H1 (cell line): Measurements from ENCODE around the gene LEO1. TPM values are rescaled to one million over a fixed set of nuclear protein-coding genes. Genes with fewer than 3 reads are reported as not detected.

ENCODE experiments used
- CTCF ChIA-PET: fragments of 300-600 bp; sonication (Branson Sonifier 250); formaldehyde crosslinking; loops from one replicate; lab custom pipeline; 2021; ENCODE audit not compliant: partially characterized antibody; lab: Charles Lee
- POLR2A ChIA-PET: fragments of 300-600 bp; sonication (Branson Sonifier 250); formaldehyde crosslinking; loops from one replicate; lab custom pipeline; 2021; ENCODE audit warnings: inconsistent platforms; ENCODE audit not compliant: partially characterized antibody; lab: Charles Lee
- DNase-seq, 2 experiments: peaks; one replicate each; pipeline versions ENCODE4 v3.0.0 to v3.0.0-alpha.2; 2010 to 2022; ENCODE audit warnings: low spot score in 2 of 2, low read depth in 1 of 2, mixed read lengths in 1 of 2
- FAIRE-seq: peaks from 2 replicates; lab custom pipeline; 2011; peaks lifted over from hg19 to GRCh38; lab: Jason Lieb, UNC
- H2AFZ ChIP-seq: 2 replicates; pipeline ENCODE4 v1.8.1; 2012; ENCODE audit warnings: low read length, inconsistent platforms
- H2AK5ac ChIP-seq: 2 replicates; pipeline ENCODE4 v1.6.1; 2013; ENCODE audit warnings: low read depth, low read length
- H2BK120ac ChIP-seq: replicated peaks from 2 replicates; pipeline ENCODE3; 2013; ENCODE audit warnings: low read depth, low read length, inconsistent platforms
- H2BK12ac ChIP-seq: 2 replicates; pipeline ENCODE4 v1.6.1; 2013; ENCODE audit warnings: low read depth, low read length
- H2BK15ac ChIP-seq: 2 replicates; pipeline ENCODE4 v1.6.1; 2013; ENCODE audit warnings: low read length
- H2BK20ac ChIP-seq: 2 replicates; pipeline ENCODE4 v1.6.1; 2013; ENCODE audit warnings: low read length
- H2BK5ac ChIP-seq: 2 replicates; pipeline ENCODE4 v1.6.1; 2013; ENCODE audit warnings: low read depth, low read length
- H3K14ac ChIP-seq: 2 replicates; pipeline ENCODE4 v1.6.1; 2013; ENCODE audit warnings: inconsistent platforms; ENCODE audit not compliant: insufficient read length
- H3K18ac ChIP-seq: 2 replicates; pipeline ENCODE4 v1.6.1; 2013; ENCODE audit warnings: low read length; ENCODE audit errors: extremely low read depth
- H3K23ac ChIP-seq: 2 replicates; pipeline ENCODE4 v1.6.1; 2013; ENCODE audit warnings: inconsistent platforms; ENCODE audit not compliant: insufficient read length
- H3K23me2 ChIP-seq: 2 replicates; pipeline ENCODE4 v1.6.1; 2013; ENCODE audit warnings: low read depth, low read length
- H3K27ac ChIP-seq: 2 replicates; pipeline ENCODE4 v1.6.1; 2011; ENCODE audit warnings: low read depth, low read length, inconsistent platforms
- H3K27me3 ChIP-seq, 4 experiments: replicated peaks in 1 of 4; 1 replicate in 1 of 4; 2 replicates in 3 of 4; pipeline versions ENCODE4 v1.6.1 to v1.8.1; 2011 to 2013; ENCODE audit warnings: low read length in 3 of 4, mild to moderate bottlenecking in 3 of 4, inconsistent platforms in 2 of 4, mixed read lengths in 2 of 4, moderate library complexity in 1 of 4; ENCODE audit not compliant: control insufficient read depth in 3 of 4, insufficient read depth in 3 of 4; ENCODE audit errors: extremely low read depth in 1 of 4
- H3K36me3 ChIP-seq, 4 experiments: 2 replicates each; pipeline versions ENCODE4 v1.6.1 to v1.8.1; 2011 to 2013; ENCODE audit warnings: mild to moderate bottlenecking in 4 of 4, low read length in 3 of 4, moderate library complexity in 2 of 4, control low read depth in 1 of 4, inconsistent platforms in 1 of 4; ENCODE audit not compliant: insufficient read depth in 4 of 4, control insufficient read depth in 2 of 4
- H3K4ac ChIP-seq: replicated peaks from 2 replicates; pipeline ENCODE3; 2013; ENCODE audit warnings: low read length, low read depth, mixed read lengths, inconsistent platforms; ENCODE audit not compliant: insufficient read length
- H3K4me1 ChIP-seq, 4 experiments: replicated peaks in 1 of 4; 1 replicate in 1 of 4; 2 replicates in 3 of 4; pipeline versions ENCODE4 v1.6.1 to v1.8.1; 2011 to 2013; ENCODE audit warnings: low read length in 3 of 4, inconsistent platforms in 2 of 4, mixed read lengths in 1 of 4; ENCODE audit not compliant: insufficient read depth in 4 of 4, control insufficient read depth in 3 of 4
- H3K4me2 ChIP-seq, 2 experiments: 2 replicates each; pipeline versions ENCODE4 v1.6.1 to v1.8.1; 2011 to 2013; ENCODE audit warnings: low read depth in 2 of 2, low read length in 2 of 2, control low read depth in 1 of 2, inconsistent platforms in 1 of 2, mild to moderate bottlenecking in 1 of 2; ENCODE audit not compliant: insufficient read depth in 1 of 2
- H3K4me3 ChIP-seq, 4 experiments: fragments of 200-600, 300-600 bp in 1 of 4; sonication (generic), shearing (Covaris generic), sonication (Bioruptor Twin) in 1 of 4; 2 replicates each; pipeline versions ENCODE4 v1.5.1 to v1.8.1; 2011 to 2016; ENCODE audit warnings: low read length in 4 of 4, low read depth in 3 of 4, control low read depth in 2 of 4, inconsistent platforms in 2 of 4, mild to moderate bottlenecking in 2 of 4, mixed read lengths in 1 of 4, moderate library complexity in 1 of 4; ENCODE audit not compliant: insufficient read depth in 2 of 4; ENCODE audit errors: extremely low read depth in 1 of 4
- H3K56ac ChIP-seq: replicated peaks from 2 replicates; pipeline ENCODE3; 2013; ENCODE audit warnings: low read depth, mild to moderate bottlenecking, mixed read lengths, low read length, inconsistent platforms; ENCODE audit not compliant: insufficient read length
- H3K79me1 ChIP-seq: 2 replicates; pipeline ENCODE4 v1.6.1; 2013; ENCODE audit warnings: low read depth, low read length, control low read depth
- H3K79me2 ChIP-seq, 2 experiments: 2 replicates each; pipeline versions ENCODE4 v1.6.1 to v1.8.1; 2012 to 2013; ENCODE audit warnings: low read length in 2 of 2, mild to moderate bottlenecking in 2 of 2, inconsistent platforms in 1 of 2; ENCODE audit not compliant: insufficient read depth in 2 of 2, control insufficient read depth in 1 of 2
- H3K9ac ChIP-seq, 4 experiments: replicated peaks in 1 of 4; 1 replicate in 1 of 4; 2 replicates in 3 of 4; pipeline versions ENCODE4 v1.6.1 to v1.8.1; 2011 to 2013; ENCODE audit warnings: low read depth in 3 of 4, low read length in 3 of 4, control low read depth in 2 of 4, mild to moderate bottlenecking in 2 of 4, moderate library complexity in 2 of 4, inconsistent platforms in 1 of 4; ENCODE audit errors: extremely low read depth in 1 of 4
- H3K9me3 ChIP-seq, 2 experiments: 2 replicates each; pipeline versions ENCODE4 v1.6.1 to v1.8.1; 2012 to 2013; ENCODE audit warnings: mild to moderate bottlenecking in 2 of 2, moderate library complexity in 2 of 2, control low read depth in 1 of 2, inconsistent platforms in 1 of 2, low read depth in 1 of 2, low read length in 1 of 2, mixed read lengths in 1 of 2; ENCODE audit not compliant: insufficient read depth in 2 of 2
- H4K20me1 ChIP-seq, 2 experiments: replicated peaks in 1 of 2; 2 replicates each; pipeline versions ENCODE3 to v1.8.1; 2011 to 2013; ENCODE audit warnings: inconsistent platforms in 2 of 2, low read length in 2 of 2, mild to moderate bottlenecking in 1 of 2; ENCODE audit not compliant: insufficient read depth in 2 of 2, control insufficient read depth in 1 of 2
- H4K5ac ChIP-seq: 2 replicates; pipeline ENCODE4 v1.6.1; 2013; ENCODE audit warnings: low read length, low read depth, mixed read lengths, inconsistent platforms; ENCODE audit not compliant: insufficient read length
- H4K8ac ChIP-seq: 2 replicates; pipeline ENCODE4 v1.8.0; 2013; ENCODE audit warnings: mild to moderate bottlenecking, moderate library complexity, low read length, inconsistent platforms; ENCODE audit not compliant: insufficient read depth; ENCODE audit errors: extremely low read depth
- H4K91ac ChIP-seq: replicated peaks from 2 replicates; pipeline ENCODE3; 2013; ENCODE audit warnings: low read length, mixed read lengths, inconsistent platforms; ENCODE audit not compliant: insufficient read length
- ASH2L ChIP-seq: fragments of 200-600, 300-600 bp; sonication (generic); IDR thresholded peaks from one replicate; pipeline ENCODE4 v1.7.1; 2017; ENCODE audit warnings: low read length
- EP300 ChIP-seq, 2 experiments: IDR thresholded peaks; 1 replicate in 1 of 2; 2 replicates in 1 of 2; pipeline ENCODE4 v1.6.1; 2011 to 2012; ENCODE audit warnings: low read depth in 2 of 2, low read length in 2 of 2, mild to moderate bottlenecking in 2 of 2, borderline replicate concordance in 1 of 2, inconsistent platforms in 1 of 2, moderate library complexity in 1 of 2
- FOSL1 ChIP-seq: IDR thresholded peaks from 2 replicates; pipeline ENCODE4 v1.6.1; 2011; ENCODE audit warnings: mild to moderate bottlenecking, low read depth, low read length, moderate library complexity; ENCODE audit not compliant: insufficient read depth
- JUN ChIP-seq: IDR thresholded peaks from 2 replicates; pipeline ENCODE4 v1.6.1; 2011; ENCODE audit warnings: low read depth, mild to moderate bottlenecking, improper control_type of control experiment, low read length
- KDM5A ChIP-seq: fragments of 200-600 bp; IDR thresholded peaks from 2 replicates; pipeline ENCODE4 v1.7.1; 2012; ENCODE audit warnings: mild to moderate bottlenecking, low read length, inconsistent platforms, mixed read lengths
- PHF8 ChIP-seq: fragments of 200-600 bp; sonication (generic); conservative IDR thresholded peaks from 2 replicates; pipeline ENCODE4 v1.7.1; 2012; ENCODE audit warnings: low read depth, mild to moderate bottlenecking, inconsistent platforms, low read length, moderate library complexity
- RBBP5 ChIP-seq: IDR thresholded peaks from 2 replicates; pipeline ENCODE4 v1.7.1; 2012; ENCODE audit warnings: low read depth, mild to moderate bottlenecking, inconsistent platforms, low read length, moderate library complexity, borderline replicate concordance
- RNF2 ChIP-seq: fragments of 200-900, 300-1000 bp; sonication (generic); IDR thresholded peaks from 2 replicates; pipeline ENCODE4 v1.7.1; 2016; ENCODE audit warnings: borderline replicate concordance, low read depth, mild to moderate bottlenecking, antibody characterized with exemption, low read length; ENCODE audit not compliant: poor library complexity, severe bottlenecking; ENCODE audit errors: missing control alignments
- RXRA ChIP-seq: IDR thresholded peaks from 2 replicates; pipeline ENCODE4 v1.6.1; 2011; ENCODE audit warnings: low read depth, mild to moderate bottlenecking, low read length, moderate library complexity; ENCODE audit not compliant: insufficient read depth
- SIRT6 ChIP-seq: IDR thresholded peaks from one replicate; pipeline ENCODE4 v1.7.1; 2012; ENCODE audit warnings: low read length, inconsistent platforms
- TAF7 ChIP-seq: optimal IDR thresholded peaks from 2 replicates; pipeline ENCODE3; 2011; ENCODE audit warnings: low read depth, mild to moderate bottlenecking, inconsistent platforms, low read length, moderate library complexity, borderline replicate concordance
- WGBS, 2 experiments: shearing (Covaris generic) in 1 of 2; methylation state at CpG; one replicate each; pipeline versions ENCODE4 v1.1.6 to v1.1.7; 2013 to 2015; ENCODE audit warnings: low lambda C conversion rate in 2 of 2, mixed read lengths in 2 of 2, inconsistent platforms in 1 of 2, low coverage in 1 of 2, missing lambda C conversion rate in 1 of 2; ENCODE audit not compliant: insufficient replicate concordance in 2 of 2, insufficient coverage in 1 of 2, insufficient read length in 1 of 2; ENCODE audit errors: extremely low coverage in 1 of 2, missing lambda C conversion rate in 1 of 2; 5-methylcytosine and 5-hydroxymethylcytosine counted together
- polyA plus RNA-seq, 7 experiments: library from polyadenylated mRNA; depleted of rRNA in 3 of 7; stranded (reverse) in 5 of 7; unstranded in 2 of 7; fragments of >200 nt in 5 of 7; fragments of 200-250 nt in 2 of 7; gene quantifications; 1 replicate in 5 of 7; 2 replicates in 1 of 7; 4 replicates in 1 of 7; pipeline versions ENCODE4 v1.2.1 to v1.2.3, GENCODE V29; 2011 to 2013; ENCODE audit warnings: missing spikeins in 2 of 7, mixed read lengths in 2 of 7
- total RNA-seq: library from RNA; stranded (reverse); fragmentation: NEBNext Ultra II Directional; extraction: Animal tissue kit (Norgen Biotek cat#: 25700); gene quantifications from 2 replicates; pipeline ENCODE4 v1.2.1, GENCODE V29; 2021
- TF ChIP-seq, protein P1 (sequence below): IDR thresholded peaks from 2 replicates; pipeline ENCODE4 v1.6.1; 2012; ENCODE audit warnings: low read length, inconsistent platforms

The LEO1 gene
- total and polyA plus RNA-seq, 2 of the 8 experiments (the other 6 are each of a cell fraction or from before 2014, with no cell fraction given) = 1.6 to 27.4 TPM

- Histone ChIP-seq H3K79me1 (no peaks in the 10 kb centered on the region), H4K5ac (no peak overlapping the region), H3K56ac (no peak overlapping the region), H3K4me1 (no peaks in the 10 kb centered on the region), H3K79me2 (no peaks in the 10 kb centered on the region), H3K9ac (no peak overlapping the region), H3K23me2 (no peaks in the 10 kb centered on the region), H3K27ac (no peak overlapping the region), H2BK120ac (no peak overlapping the region), H2AFZ (no peak overlapping the region), H3K14ac (no peak overlapping the region), H3K36me3 (no peaks in the 10 kb centered on the region), H4K20me1 (no peaks in the 10 kb centered on the region), H3K4ac (no peak overlapping the region), H3K27me3 (no peaks in the 10 kb centered on the region), H2AK5ac (no peak overlapping the region), H2BK15ac (no peak overlapping the region), H3K4me2 (no peak overlapping the region), H3K9me3 (no peaks in the 10 kb centered on the region), H4K8ac (no peak overlapping the region), H2BK20ac (no peak overlapping the region), H3K18ac (no peak overlapping the region), H2BK12ac (no peak overlapping the region), H3K4me3 (no peak overlapping the region), H2BK5ac (no peak overlapping the region), H4K91ac (no peak overlapping the region), H3K23ac (no peak overlapping the region)
- 92% methylated on average over 3 of the region's 3 CpGs; no CpG with 5 or more reads in 1 of the 2 experiments for WGBS, 2 experiments
- ChIA-PET CTCF (interaction anchor here (0.9 to 1.3 kb wide), 2 partner anchors 29 to 76 kb away, joined by 3 read pairs; no protein-coding TSS in a partner anchor), POLR2A (no interaction called here)
- FAIRE-seq (no peak), DNase-seq (no peak)
- no peak for TF ChIP-seq RBBP5
- TF ChIP-seq EP300 (IDR thresholded peaks at IDR 0.05; ENCODE audit: borderline replicate concordance in 1 of 2, low read depth in 2 of 2, low read length in 2 of 2) = no peak
- TF ChIP-seq ASH2L = no peak
- no peak for TF ChIP-seq SIRT6
- TF ChIP-seq KDM5A = no peak
- no peak for TF ChIP-seq PHF8
- TF ChIP-seq, protein P1, sequence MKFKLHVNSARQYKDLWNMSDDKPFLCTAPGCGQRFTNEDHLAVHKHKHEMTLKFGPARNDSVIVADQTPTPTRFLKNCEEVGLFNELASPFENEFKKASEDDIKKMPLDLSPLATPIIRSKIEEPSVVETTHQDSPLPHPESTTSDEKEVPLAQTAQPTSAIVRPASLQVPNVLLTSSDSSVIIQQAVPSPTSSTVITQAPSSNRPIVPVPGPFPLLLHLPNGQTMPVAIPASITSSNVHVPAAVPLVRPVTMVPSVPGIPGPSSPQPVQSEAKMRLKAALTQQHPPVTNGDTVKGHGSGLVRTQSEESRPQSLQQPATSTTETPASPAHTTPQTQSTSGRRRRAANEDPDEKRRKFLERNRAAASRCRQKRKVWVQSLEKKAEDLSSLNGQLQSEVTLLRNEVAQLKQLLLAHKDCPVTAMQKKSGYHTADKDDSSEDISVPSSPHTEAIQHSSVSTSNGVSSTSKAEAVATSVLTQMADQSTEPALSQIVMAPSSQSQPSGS = no peak
- TF ChIP-seq FOSL1 = no peak
- TF ChIP-seq JUN = no peak
- no peak for TF ChIP-seq RXRA
- TF ChIP-seq RNF2 = no peak
- no peak for TF ChIP-seq TAF7
Measured at GRCh38 chr15:52011711-52012144, 40.1 kb upstream of the LEO1 start.
